ENCODE measurements around the gene EHHADH.

The EHHADH gene

GRCh38 chr3:185144784-185145183, 109.1 kb downstream of the EHHADH start:
- no peak for DNase-seq (ENCODE audit: low spot score)
